ENCODE measurements around the gene VPS13A.
"Not testable (repeated sequence)": the region's sequence is repeated elsewhere in the genome, so short reads cannot be mapped to it uniquely, and the experiment has no call there.

Gene VPS13A

GRCh38 chr9:77293949-77294348 lies 116.6 kb downstream of the VPS13A start:
- DNase-seq, result no peak
- CTCF ChIA-PET, result no interaction called here
- Mint-ChIP-seq H3K36me3 (peaks cover 6% of the 10 kb centered on the region), H3K27ac (no peak overlapping the region), H3K4me3 (no peak overlapping the region), H3K9me3 (peaks cover under 1% of the 10 kb centered on the region), H3K4me1 (peaks cover 2% of the 10 kb centered on the region), H3K27me3 (no peaks in the 10 kb centered on the region)

DNA sequence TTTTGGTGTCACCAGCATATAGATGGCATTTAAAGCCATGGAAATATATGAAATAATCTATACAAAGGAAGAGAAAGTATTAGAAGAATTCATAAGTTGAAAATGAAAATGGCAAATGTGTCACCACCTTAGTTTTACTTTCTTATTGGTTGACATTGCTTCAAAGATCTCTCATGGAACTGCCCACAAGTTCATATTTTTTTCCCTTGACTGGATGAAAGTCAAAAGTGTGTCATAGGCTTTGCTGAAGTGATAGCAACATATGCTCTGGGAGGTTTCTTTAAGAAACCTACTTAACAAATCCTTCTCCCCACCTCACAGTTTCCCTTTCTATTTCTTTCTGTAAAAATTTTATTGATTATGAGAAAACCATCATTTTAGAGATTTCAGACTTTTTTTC lies 127.2 kb downstream of the VPS13A start:
- Mint-ChIP-seq H3K36me3 (peaks cover 10% of the 10 kb centered on the region), H3K4me3 (no peak overlapping the region)
- CTCF ChIA-PET, result no interaction called here

DNA sequence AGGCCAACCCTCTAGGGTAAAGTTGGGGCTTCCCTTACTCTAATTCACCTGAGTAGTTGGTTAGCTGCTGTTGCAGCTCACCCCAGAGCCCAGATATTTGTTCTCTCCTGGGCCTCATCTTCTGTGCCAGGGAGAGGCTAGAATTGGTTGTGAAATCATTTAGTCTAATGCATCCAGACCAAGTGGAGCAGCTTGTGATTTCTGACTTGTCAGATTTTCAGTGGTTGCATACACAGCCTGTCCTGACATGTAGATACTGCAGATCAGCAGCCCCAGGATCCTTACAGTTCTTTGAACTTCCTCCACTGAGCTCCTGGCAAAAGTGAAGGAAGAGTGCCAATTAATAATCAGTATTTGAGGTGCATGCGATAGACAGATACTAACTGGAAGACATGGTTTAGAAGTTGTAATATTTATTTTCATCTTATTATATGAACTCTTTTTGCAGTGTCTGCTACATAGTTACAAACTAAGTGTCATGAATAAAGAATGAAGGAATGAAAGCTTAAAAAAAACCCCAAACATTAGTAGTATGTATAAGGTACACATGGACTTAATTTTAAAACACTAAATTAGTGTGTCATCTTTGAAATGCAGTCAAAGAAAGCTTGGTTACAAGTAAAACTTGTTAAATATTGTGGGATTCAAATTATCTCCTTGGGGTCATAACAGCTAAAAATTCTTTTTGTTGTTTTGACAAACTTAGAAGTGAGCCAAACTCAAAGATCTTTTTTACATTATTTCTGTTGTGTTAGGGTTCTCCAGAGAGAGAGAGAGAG lies 128.5 kb downstream of the VPS13A start:
- no peak for DNase-seq
- peaks cover 7% of the 10 kb centered on the region for H3K36me3 Mint-ChIP-seq
- no peaks in the 10 kb centered on the region for H3K9me3 Mint-ChIP-seq
- CTCF ChIA-PET, result no interaction called here
- no peaks in the 10 kb centered on the region for H3K27me3 Mint-ChIP-seq
- H3K27ac Mint-ChIP-seq, result no peak overlapping the region
- no peak overlapping the region for H3K4me3 Mint-ChIP-seq
- peaks cover 6% of the 10 kb centered on the region for H3K4me1 Mint-ChIP-seq

More for the DNA sequence above, 127.2 kb downstream of the VPS13A start:
- Mint-ChIP-seq H3K27me3 (no peaks in the 10 kb centered on the region), H3K4me1 (peaks cover 6% of the 10 kb centered on the region), H3K9me3 (no peaks in the 10 kb centered on the region), H3K27ac (no peak overlapping the region)
- no peak for DNase-seq

- H3K4me1 Mint-ChIP-seq, result peaks cover 6% of the 10 kb centered on the region
- DNase-seq, result no peak
- no peak overlapping the region for H3K4me3 Mint-ChIP-seq
- no peaks in the 10 kb centered on the region for H3K9me3 Mint-ChIP-seq
- no peak overlapping the region for H3K27ac Mint-ChIP-seq
- no peaks in the 10 kb centered on the region for H3K27me3 Mint-ChIP-seq
- CTCF ChIA-PET, result no interaction called here
- H3K36me3 Mint-ChIP-seq, result peaks cover 12% of the 10 kb centered on the region
Observed at GRCh38 chr9:77307166-77307565, 129.8 kb downstream of the VPS13A start.

DNA sequence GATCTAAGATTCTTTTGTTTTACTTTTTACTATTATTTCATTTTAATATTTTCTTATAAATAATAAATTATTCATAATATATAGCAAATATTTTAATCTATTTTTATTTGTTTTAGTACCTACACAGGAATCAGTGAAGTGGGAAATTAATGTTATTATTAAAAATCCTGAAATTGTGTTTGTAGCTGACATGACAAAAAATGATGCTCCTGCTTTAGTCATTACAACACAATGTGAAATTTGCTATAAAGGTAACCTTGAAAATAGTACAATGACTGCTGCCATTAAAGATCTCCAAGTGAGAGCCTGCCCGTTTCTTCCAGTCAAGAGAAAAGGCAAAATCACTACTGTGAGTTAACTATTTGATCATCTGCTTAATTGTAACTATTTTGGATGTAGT lies 138.7 kb downstream of the VPS13A start:
- Mint-ChIP-seq H3K9me3 (no peaks in the 10 kb centered on the region), H3K4me1 (no peaks in the 10 kb centered on the region), H3K27ac (no peak overlapping the region), H3K27me3 (no peaks in the 10 kb centered on the region), H3K36me3 (peaks cover 23% of the 10 kb centered on the region), H3K4me3 (no peak overlapping the region)
- DNase-seq, result no peak
- CTCF ChIA-PET, result no interaction called here

GRCh38 chr9:77325058-77325457 lies 147.7 kb downstream of the VPS13A start:
- H3K27ac Mint-ChIP-seq, result no peak overlapping the region
- no peaks in the 10 kb centered on the region for H3K27me3 Mint-ChIP-seq
- no peak overlapping the region for H3K4me3 Mint-ChIP-seq
- H3K4me1 Mint-ChIP-seq, result peaks cover 7% of the 10 kb centered on the region
- H3K36me3 Mint-ChIP-seq, result peaks cover 27% of the 10 kb centered on the region
- no peaks in the 10 kb centered on the region for H3K9me3 Mint-ChIP-seq
- no peak for DNase-seq
- CTCF ChIA-PET, result no interaction called here

- no peak overlapping the region for H3K27ac Mint-ChIP-seq
- peaks cover 17% of the 10 kb centered on the region for H3K36me3 Mint-ChIP-seq
- peaks cover 7% of the 10 kb centered on the region for H3K4me1 Mint-ChIP-seq
- H3K27me3 Mint-ChIP-seq, result no peaks in the 10 kb centered on the region
- no peaks in the 10 kb centered on the region for H3K9me3 Mint-ChIP-seq
- no peak for DNase-seq
- CTCF ChIA-PET, result no interaction called here
- no peak overlapping the region for H3K4me3 Mint-ChIP-seq
Observed at GRCh38 chr9:77328102-77328501, 150.8 kb downstream of the VPS13A start.

DNA sequence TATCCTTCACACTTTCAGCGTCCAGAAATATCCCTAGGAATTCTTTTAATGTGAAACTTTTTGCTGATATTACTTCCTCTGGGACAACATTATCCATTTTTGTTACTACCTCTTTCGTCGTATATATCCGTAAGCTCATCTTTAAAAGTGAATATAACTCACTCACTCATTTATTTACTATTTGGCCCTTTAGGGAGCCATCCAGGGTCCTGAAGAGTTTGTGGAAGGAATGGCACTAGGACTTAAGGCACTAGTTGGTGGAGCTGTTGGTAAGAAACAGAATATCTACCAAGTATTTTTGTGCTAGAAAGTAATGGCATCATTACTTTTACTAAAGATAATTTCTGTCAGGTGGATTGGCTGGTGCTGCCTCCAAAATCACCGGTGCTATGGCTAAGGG lies 192.7 kb downstream of the VPS13A start:
- H3K4me3 Mint-ChIP-seq, result no peak overlapping the region
- H3K9me3 Mint-ChIP-seq, result no peaks in the 10 kb centered on the region
- no peaks in the 10 kb centered on the region for H3K27me3 Mint-ChIP-seq
- CTCF ChIA-PET, result no interaction called here
- no peak overlapping the region for H3K27ac Mint-ChIP-seq
- H3K36me3 Mint-ChIP-seq, result peaks cover 36% of the 10 kb centered on the region
- no peak for DNase-seq
- no peaks in the 10 kb centered on the region for H3K4me1 Mint-ChIP-seq

GRCh38 chr9:77374266-77374665 lies 196.9 kb downstream of the VPS13A start:
- H3K36me3 Mint-ChIP-seq, result peaks cover 22% of the 10 kb centered on the region
- H3K9me3 Mint-ChIP-seq, result no peaks in the 10 kb centered on the region
- no peaks in the 10 kb centered on the region for H3K4me1 Mint-ChIP-seq
- H3K4me3 Mint-ChIP-seq, result no peak overlapping the region
- CTCF ChIA-PET, result no interaction called here
- H3K27ac Mint-ChIP-seq, result no peak overlapping the region
- no peaks in the 10 kb centered on the region for H3K27me3 Mint-ChIP-seq
- no peak for DNase-seq

DNA sequence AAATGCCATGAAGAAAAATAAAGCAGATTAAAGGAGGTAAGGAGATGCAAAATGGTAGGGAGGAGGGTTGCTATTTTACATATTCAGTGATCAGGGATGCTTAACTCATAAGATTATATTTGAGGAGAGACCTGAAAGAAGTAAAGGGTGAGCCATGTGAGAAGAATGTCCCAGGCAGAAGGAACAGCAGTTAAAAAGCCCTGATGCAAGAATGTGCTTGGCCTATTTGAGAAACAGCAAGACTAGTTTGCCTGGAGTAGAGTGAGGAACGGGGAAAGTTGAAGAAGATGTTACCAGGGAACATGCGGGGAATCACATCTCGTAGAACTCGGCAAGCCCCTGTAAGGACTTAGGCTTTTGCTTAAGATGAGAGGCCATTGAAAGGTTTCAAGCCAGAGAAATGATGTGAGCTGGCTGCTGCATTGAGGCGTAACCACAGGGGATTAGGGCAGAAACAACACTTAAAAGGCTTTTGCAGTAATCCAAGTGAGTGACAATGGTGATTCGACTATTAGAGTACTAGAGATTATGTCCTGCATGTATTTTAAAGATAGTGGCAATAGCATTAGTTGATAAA lies 198.7 kb downstream of the VPS13A start:
- no peak for DNase-seq
- Mint-ChIP-seq H3K27me3 (no peaks in the 10 kb centered on the region), H3K4me3 (no peak overlapping the region), H3K27ac (no peak overlapping the region), H3K36me3 (peaks cover 13% of the 10 kb centered on the region), H3K9me3 (no peaks in the 10 kb centered on the region), H3K4me1 (no peaks in the 10 kb centered on the region)
- CTCF ChIA-PET, result no interaction called here

DNA sequence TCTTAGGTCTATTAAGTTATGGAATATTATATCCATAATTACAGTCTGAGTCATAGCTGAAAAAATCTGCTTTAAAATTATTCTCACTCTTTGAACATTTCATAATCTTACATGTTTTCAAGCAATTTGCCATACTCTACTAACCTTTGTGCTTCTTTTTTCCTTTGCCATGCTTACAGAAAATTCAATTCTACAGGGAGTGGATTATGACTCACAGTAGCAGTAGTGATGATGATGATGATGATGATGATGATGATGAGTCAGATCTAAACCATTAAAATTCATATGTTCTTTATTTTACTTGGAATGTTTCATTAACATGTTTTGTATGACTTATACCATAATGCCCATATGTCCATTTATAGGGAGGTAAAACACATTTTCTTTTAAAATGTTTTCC lies 207.1 kb downstream of the VPS13A start:
- Mint-ChIP-seq H3K9me3 (no peaks in the 10 kb centered on the region), H3K4me3 (no peak overlapping the region), H3K4me1 (no peaks in the 10 kb centered on the region), H3K27ac (no peak overlapping the region), H3K27me3 (no peaks in the 10 kb centered on the region), H3K36me3 (peaks cover 4% of the 10 kb centered on the region)
- CTCF ChIA-PET, result no interaction called here
- DNase-seq, result no peak

- Mint-ChIP-seq H3K4me3 (no peak overlapping the region), H3K27me3 (no peaks in the 10 kb centered on the region), H3K4me1 (no peaks in the 10 kb centered on the region), H3K9me3 (no peaks in the 10 kb centered on the region), H3K27ac (no peak overlapping the region), H3K36me3 (peaks cover 4% of the 10 kb centered on the region)
- CTCF ChIA-PET, result no interaction called here
- no peak for DNase-seq
Observed at GRCh38 chr9:77386187-77386586, 208.9 kb downstream of the VPS13A start.

DNA sequence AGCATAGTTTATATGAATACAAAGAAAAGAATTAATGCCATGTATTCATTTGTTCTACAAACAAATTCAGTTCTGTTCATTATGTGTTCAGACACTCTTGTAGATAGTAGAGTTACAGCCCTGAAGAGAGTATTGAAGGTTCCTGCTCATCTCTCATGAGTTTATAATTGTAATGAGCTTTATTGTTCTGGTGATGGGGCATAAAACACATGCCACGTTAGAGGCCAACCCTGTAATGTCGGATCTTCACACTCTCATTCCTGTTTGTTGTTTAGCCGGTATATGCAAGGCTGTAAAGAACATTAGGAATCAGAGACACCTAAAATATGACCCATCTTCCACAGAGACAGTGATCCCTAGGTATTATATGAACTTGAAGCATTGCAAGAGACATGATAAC lies 214.5 kb downstream of the VPS13A start:
- no peaks in the 10 kb centered on the region for H3K9me3 Mint-ChIP-seq
- DNase-seq, result no peak
- CTCF ChIA-PET, result no interaction called here
- no peak overlapping the region for H3K4me3 Mint-ChIP-seq
- no peaks in the 10 kb centered on the region for H3K36me3 Mint-ChIP-seq
- no peak overlapping the region for H3K27ac Mint-ChIP-seq
- no peaks in the 10 kb centered on the region for H3K4me1 Mint-ChIP-seq
- no peaks in the 10 kb centered on the region for H3K27me3 Mint-ChIP-seq

GRCh38 chr9:77392328-77392727 lies 215.0 kb downstream of the VPS13A start:
- no peak for DNase-seq
- no peak overlapping the region for H3K27ac Mint-ChIP-seq
- no peaks in the 10 kb centered on the region for H3K27me3 Mint-ChIP-seq
- H3K4me1 Mint-ChIP-seq, result no peaks in the 10 kb centered on the region
- CTCF ChIA-PET, result no interaction called here
- no peaks in the 10 kb centered on the region for H3K9me3 Mint-ChIP-seq
- no peak overlapping the region for H3K4me3 Mint-ChIP-seq
- H3K36me3 Mint-ChIP-seq, result no peaks in the 10 kb centered on the region

DNA sequence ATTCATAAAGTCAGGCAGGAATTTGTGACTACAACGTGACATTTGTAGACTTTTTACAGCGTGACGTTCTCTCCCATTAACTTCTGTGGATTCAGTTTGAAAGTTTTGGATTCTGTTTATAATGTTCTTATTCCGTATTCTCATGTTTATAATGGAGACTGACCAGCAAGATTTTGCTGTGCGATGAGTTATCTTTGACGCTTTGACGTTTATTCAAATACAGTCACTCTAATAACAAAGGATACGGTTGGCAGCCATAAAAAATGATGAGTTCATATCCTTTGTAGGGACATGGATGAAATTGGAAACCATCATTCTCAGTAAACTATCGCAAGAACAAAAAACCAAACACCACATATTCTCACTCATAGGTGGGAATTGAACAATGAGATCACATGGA lies 221.2 kb downstream of the VPS13A start:
- H3K9me3 Mint-ChIP-seq, CTCF ChIA-PET, DNase-seq, H3K27me3 Mint-ChIP-seq, H3K4me1 Mint-ChIP-seq, H3K27ac Mint-ChIP-seq, H3K4me3 Mint-ChIP-seq, H3K36me3 Mint-ChIP-seq: not testable (repeated sequence)

Data from activated naive CD4-positive, alpha-beta T cell treated with anti-CD3 and anti-CD28 coated beads, Interleukin-2, amount 10 ng/mL, durations not matched to agents 7 days and 5 days (primary cell).